Neural crest cell (in vitro differentiated cells): Measurements from ENCODE around the gene XRCC1. TPM values are rescaled to one million over a fixed set of nuclear protein-coding genes. Genes with fewer than 3 reads are reported as not detected.
A peak's percentile ranks its signal among the peaks of the same experiment; 100 is the strongest.

Experiments
- DNase-seq: peaks from one replicate; pipeline ENCODE4 v3.0.0; 2021; ENCODE audit warnings: low read depth, mixed read lengths, low spot score
- H3K27ac Mint-ChIP-seq: one replicate; pipeline ENCODE4 v1.8.0; 2021; ENCODE audit warnings: mild to moderate bottlenecking, mixed read lengths; ENCODE audit not compliant: unreplicated experiment
- H3K27me3 Mint-ChIP-seq: 2 replicates; pipeline ENCODE4 v1.8.0; 2021; ENCODE audit warnings: low read depth, mild to moderate bottlenecking, mixed read lengths
- H3K36me3 Mint-ChIP-seq: 2 replicates; pipeline ENCODE4 v1.8.0; 2021; ENCODE audit warnings: low read depth, mild to moderate bottlenecking, mixed read lengths
- H3K4me1 Mint-ChIP-seq: 2 replicates; pipeline ENCODE4 v1.8.0; 2021; ENCODE audit warnings: mixed read lengths
- H3K4me3 Mint-ChIP-seq: one replicate; pipeline ENCODE4 v1.8.0; 2021; ENCODE audit warnings: mild to moderate bottlenecking, mixed read lengths
- H3K9me3 Mint-ChIP-seq: 2 replicates; pipeline ENCODE4 v1.8.0; 2021; ENCODE audit warnings: mixed read lengths
- total RNA-seq: library from RNA; stranded (reverse); gene quantifications from 2 replicates; pipeline ENCODE4 v1.2.1, GENCODE V29; 2021
- TF ChIP-seq, protein P1 (sequence below): fragments of 200-600 bp; sonication (generic); conservative IDR thresholded peaks from 2 replicates; pipeline ENCODE4 v1.5.0; 2021; ENCODE audit warnings: antibody characterized with exemption, mild to moderate bottlenecking

XRCC1 gene
- total RNA-seq, 1 donor from 2014 or later, result 79.4 TPM

- H3K4me1 Mint-ChIP-seq, result peaks cover 18% of the 10 kb centered on the region
- DNase-seq, result no peak
- no peak overlapping the region for H3K27ac Mint-ChIP-seq
- no peaks in the 10 kb centered on the region for H3K9me3 Mint-ChIP-seq
- H3K4me3 Mint-ChIP-seq, result no peak overlapping the region
- peaks cover 8% of the 10 kb centered on the region for H3K36me3 Mint-ChIP-seq
- TF ChIP-seq, protein P1, sequence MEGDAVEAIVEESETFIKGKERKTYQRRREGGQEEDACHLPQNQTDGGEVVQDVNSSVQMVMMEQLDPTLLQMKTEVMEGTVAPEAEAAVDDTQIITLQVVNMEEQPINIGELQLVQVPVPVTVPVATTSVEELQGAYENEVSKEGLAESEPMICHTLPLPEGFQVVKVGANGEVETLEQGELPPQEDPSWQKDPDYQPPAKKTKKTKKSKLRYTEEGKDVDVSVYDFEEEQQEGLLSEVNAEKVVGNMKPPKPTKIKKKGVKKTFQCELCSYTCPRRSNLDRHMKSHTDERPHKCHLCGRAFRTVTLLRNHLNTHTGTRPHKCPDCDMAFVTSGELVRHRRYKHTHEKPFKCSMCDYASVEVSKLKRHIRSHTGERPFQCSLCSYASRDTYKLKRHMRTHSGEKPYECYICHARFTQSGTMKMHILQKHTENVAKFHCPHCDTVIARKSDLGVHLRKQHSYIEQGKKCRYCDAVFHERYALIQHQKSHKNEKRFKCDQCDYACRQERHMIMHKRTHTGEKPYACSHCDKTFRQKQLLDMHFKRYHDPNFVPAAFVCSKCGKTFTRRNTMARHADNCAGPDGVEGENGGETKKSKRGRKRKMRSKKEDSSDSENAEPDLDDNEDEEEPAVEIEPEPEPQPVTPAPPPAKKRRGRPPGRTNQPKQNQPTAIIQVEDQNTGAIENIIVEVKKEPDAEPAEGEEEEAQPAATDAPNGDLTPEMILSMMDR, result no peak
- no peaks in the 10 kb centered on the region for H3K27me3 Mint-ChIP-seq
Observed at GRCh38 chr19:43586346-43586745, 11.0 kb upstream of the XRCC1 start.

- H3K36me3 Mint-ChIP-seq, result peaks cover 8% of the 10 kb centered on the region
- DNase-seq, result no peak
- no peaks in the 10 kb centered on the region for H3K9me3 Mint-ChIP-seq
- H3K4me1 Mint-ChIP-seq, result peaks cover 32% of the 10 kb centered on the region
- no peaks in the 10 kb centered on the region for H3K27me3 Mint-ChIP-seq
- peak overlapping the region; percentile 25 for H3K4me3 Mint-ChIP-seq
- peak overlapping the region; percentile 91 for H3K27ac Mint-ChIP-seq
- TF ChIP-seq, protein P1, result no peak
Observed at GRCh38 chr19:43584484-43584883, 9.2 kb upstream of the XRCC1 start.

GRCh38 chr19:43582495-43582894 lies 7.2 kb upstream of the XRCC1 start:
- peak overlapping the region; percentile 74 for H3K4me3 Mint-ChIP-seq
- H3K27me3 Mint-ChIP-seq, result no peaks in the 10 kb centered on the region
- H3K9me3 Mint-ChIP-seq, result no peaks in the 10 kb centered on the region
- TF ChIP-seq, protein P1, result no peak
- H3K36me3 Mint-ChIP-seq, result peaks cover 5% of the 10 kb centered on the region
- no peak for DNase-seq
- no peak overlapping the region for H3K27ac Mint-ChIP-seq
- H3K4me1 Mint-ChIP-seq, result peaks cover 40% of the 10 kb centered on the region

DNA sequence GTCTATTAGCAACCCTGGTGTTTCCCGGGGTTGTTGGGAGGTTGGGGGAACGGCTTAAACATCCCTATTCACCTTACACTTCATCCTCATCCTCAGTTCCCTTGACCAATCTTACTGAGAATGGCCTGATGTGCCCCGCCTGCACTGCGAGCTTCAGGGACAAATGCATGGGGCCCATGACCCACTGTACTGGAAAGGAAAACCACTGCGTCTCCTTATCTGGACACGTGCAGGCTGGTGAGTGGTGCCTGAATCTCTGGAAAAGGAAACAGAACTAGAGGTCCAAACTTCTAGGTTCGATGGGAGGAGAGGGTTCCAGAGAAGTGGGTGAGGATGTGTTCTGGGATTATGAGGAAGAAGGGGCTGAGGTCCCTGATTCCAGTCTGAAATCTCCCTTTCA lies 6.1 kb upstream of the XRCC1 start:
- DNase-seq, result no peak
- Mint-ChIP-seq H3K4me1 (peaks cover 49% of the 10 kb centered on the region), H3K4me3 (peak overlapping the region; percentile 96), H3K27me3 (no peaks in the 10 kb centered on the region), H3K9me3 (no peaks in the 10 kb centered on the region), H3K27ac (peak overlapping the region; percentile 95), H3K36me3 (peaks cover 3% of the 10 kb centered on the region)
- TF ChIP-seq, protein P1, result no peak

DNA sequence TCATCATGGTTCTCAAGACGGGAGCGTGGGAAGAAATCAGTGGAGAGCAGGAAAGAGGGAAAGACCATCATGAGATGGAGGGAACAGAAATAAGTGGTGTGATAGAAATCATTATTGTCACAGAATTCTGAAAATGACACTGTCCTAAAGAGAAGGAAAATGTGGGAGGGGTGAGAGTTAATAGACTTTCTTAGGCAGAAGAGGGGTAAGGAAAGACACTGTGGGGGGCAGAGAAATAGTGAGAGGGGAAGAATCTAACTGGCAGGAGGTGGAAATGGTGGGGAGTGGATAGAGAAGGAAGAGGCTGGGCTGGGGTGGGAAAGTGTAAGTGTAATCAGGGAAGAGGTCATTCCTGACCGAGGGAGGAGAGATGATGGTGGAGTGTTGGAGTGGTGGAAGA lies 3.5 kb upstream of the XRCC1 start:
- peaks cover 59% of the 10 kb centered on the region for H3K4me1 Mint-ChIP-seq
- TF ChIP-seq, protein P1, result no peak
- DNase-seq, result no peak
- H3K4me3 Mint-ChIP-seq, result peak overlapping the region; percentile 80
- H3K27ac Mint-ChIP-seq, result no peak overlapping the region
- H3K36me3 Mint-ChIP-seq, result no peaks in the 10 kb centered on the region
- no peaks in the 10 kb centered on the region for H3K27me3 Mint-ChIP-seq
- no peaks in the 10 kb centered on the region for H3K9me3 Mint-ChIP-seq
